Endodermal cell (in vitro differentiated cells): ENCODE measurements around the gene DGKE. TPM values are rescaled to one million over a fixed set of nuclear protein-coding genes. Genes with fewer than 3 reads are reported as not detected.

Experiments
- DNase-seq: peaks from one replicate; pipeline ENCODE4 v3.0.0-alpha.2; 2017
- H3K27ac ChIP-seq: 2 replicates; pipeline ENCODE4 v1.5.1; 2013; ENCODE audit warnings: mild to moderate bottlenecking, low read depth, low read length, moderate library complexity
- H3K27me3 ChIP-seq: 2 replicates; pipeline ENCODE4 v1.6.1; 2013; ENCODE audit warnings: mild to moderate bottlenecking, low read length, moderate library complexity; ENCODE audit not compliant: insufficient read depth, control insufficient read depth, poor library complexity, severe bottlenecking
- H3K36me3 ChIP-seq: 2 replicates; pipeline ENCODE4 v1.7.0; 2013; ENCODE audit warnings: mild to moderate bottlenecking, low read length, moderate library complexity; ENCODE audit not compliant: control insufficient read depth, insufficient read depth
- H3K4me1 ChIP-seq: one replicate; pipeline ENCODE4 v1.7.0; 2013; ENCODE audit warnings: low read length; ENCODE audit not compliant: control insufficient read depth, insufficient read depth
- H3K4me3 ChIP-seq: 2 replicates; pipeline ENCODE4 v1.5.1; 2013; ENCODE audit warnings: mild to moderate bottlenecking, low read length, moderate library complexity
- H3K9ac ChIP-seq: 2 replicates; pipeline ENCODE4 v1.6.1; 2013; ENCODE audit warnings: mild to moderate bottlenecking, low read length, moderate library complexity; ENCODE audit not compliant: poor library complexity, severe bottlenecking; ENCODE audit errors: extremely low read depth
- H3K9me3 ChIP-seq: 2 replicates; pipeline ENCODE4 v1.6.1; 2013; ENCODE audit warnings: mild to moderate bottlenecking, low read length, moderate library complexity; ENCODE audit not compliant: control insufficient read depth
- H3K27ac Mint-ChIP-seq: 2 replicates; pipeline ENCODE4 v1.8.0; 2020; ENCODE audit warnings: mixed read lengths
- H3K27me3 Mint-ChIP-seq: 2 replicates; pipeline ENCODE4 v1.8.0; 2021; ENCODE audit warnings: mild to moderate bottlenecking, mixed read lengths; ENCODE audit not compliant: insufficient read depth
- H3K36me3 Mint-ChIP-seq: 2 replicates; pipeline ENCODE4 v1.8.0; 2020; ENCODE audit warnings: low read depth, mixed read lengths
- H3K4me1 Mint-ChIP-seq: 2 replicates; pipeline ENCODE4 v1.8.0; 2020; ENCODE audit warnings: mixed read lengths
- H3K4me3 Mint-ChIP-seq: 2 replicates; pipeline ENCODE4 v1.8.0; 2020; ENCODE audit warnings: mild to moderate bottlenecking, moderate library complexity, mixed read lengths
- H3K9me3 Mint-ChIP-seq: 2 replicates; pipeline ENCODE4 v1.8.0; 2020; ENCODE audit warnings: mild to moderate bottlenecking, mixed read lengths
- CTCF ChIP-seq: fragments of 200-600 bp; sonication (generic); conservative IDR thresholded peaks from 2 replicates; pipeline ENCODE4 v1.5.0; 2021; ENCODE audit warnings: antibody characterized with exemption, mild to moderate bottlenecking
- WGBS, 2 experiments: methylation state at CpG; one replicate each; pipeline versions ENCODE4 v1.1.5 to v1.1.7; 2013; ENCODE audit warnings: missing lambda C conversion rate in 2 of 2, mixed read lengths in 1 of 2; ENCODE audit not compliant: insufficient coverage in 1 of 2, insufficient read length in 1 of 2; 5-methylcytosine and 5-hydroxymethylcytosine counted together
- total RNA-seq, 2 donors: library from RNA; stranded (reverse); fragmentation: NEBNext Ultra II Directional in 1 of 2; extraction: Animal tissue kit (Norgen Biotek cat#: 25700) in 1 of 2; gene quantifications; 2 replicates in 1 of 2; 3 replicates in 1 of 2; pipeline ENCODE4 v1.2.1, GENCODE V29; 2021

DGKE gene
- total RNA-seq, 2 donors from 2014 or later = 3.5 to 7.1 TPM

GRCh38 chr17:56886288-56886731 lies 52.4 kb downstream of the DGKE start:
- peaks cover 8% of the 10 kb centered on the region for H3K4me1 Mint-ChIP-seq
- H3K27ac ChIP-seq = no peak overlapping the region
- no peak overlapping the region for H3K4me3 Mint-ChIP-seq
- H3K36me3 ChIP-seq = no peaks in the 10 kb centered on the region
- H3K4me1 ChIP-seq = no peaks in the 10 kb centered on the region
- TF ChIP-seq CTCF = no peak
- H3K27me3 Mint-ChIP-seq = no peaks in the 10 kb centered on the region
- H3K9me3 ChIP-seq = peaks cover 28% of the 10 kb centered on the region
- H3K36me3 Mint-ChIP-seq = peaks cover 30% of the 10 kb centered on the region
- H3K4me3 ChIP-seq = no peak overlapping the region
- 96 to 100% methylated on average over 2 of the region's 2 CpGs for WGBS, 2 experiments
- no peak overlapping the region for H3K27ac Mint-ChIP-seq
- DNase-seq = no peak
- peaks cover 25% of the 10 kb centered on the region for H3K9me3 Mint-ChIP-seq
- H3K9ac ChIP-seq = no peak overlapping the region
- no peaks in the 10 kb centered on the region for H3K27me3 ChIP-seq

- DNase-seq = no peak
- Histone ChIP-seq H3K4me3 (no peak overlapping the region), H3K9ac (no peak overlapping the region), H3K27me3 (no peaks in the 10 kb centered on the region), H3K4me1 (no peaks in the 10 kb centered on the region), H3K9me3 (peaks cover 28% of the 10 kb centered on the region), H3K27ac (no peak overlapping the region), H3K36me3 (no peaks in the 10 kb centered on the region)
- H3K27me3 Mint-ChIP-seq = no peaks in the 10 kb centered on the region
- H3K9me3 Mint-ChIP-seq = peaks cover 25% of the 10 kb centered on the region
- H3K4me1 Mint-ChIP-seq = peaks cover 8% of the 10 kb centered on the region
- no peak for TF ChIP-seq CTCF
- H3K36me3 Mint-ChIP-seq = peaks cover 35% of the 10 kb centered on the region
- H3K27ac Mint-ChIP-seq = no peak overlapping the region
- H3K4me3 Mint-ChIP-seq = no peak overlapping the region
- WGBS, 2 experiments = 97% methylated on average over 5 of the region's 5 CpGs
Observed at GRCh38 chr17:56887105-56887504, 53.2 kb downstream of the DGKE start.

- Histone ChIP-seq H3K27me3 (no peaks in the 10 kb centered on the region), H3K9me3 (peaks cover 28% of the 10 kb centered on the region), H3K36me3 (no peaks in the 10 kb centered on the region), H3K9ac (no peak overlapping the region), H3K27ac (no peak overlapping the region), H3K4me1 (no peaks in the 10 kb centered on the region), H3K4me3 (no peak overlapping the region)
- no peak overlapping the region for H3K27ac Mint-ChIP-seq
- no peak for TF ChIP-seq CTCF
- peaks cover 41% of the 10 kb centered on the region for H3K36me3 Mint-ChIP-seq
- H3K9me3 Mint-ChIP-seq = peaks cover 25% of the 10 kb centered on the region
- DNase-seq = no peak
- H3K4me3 Mint-ChIP-seq = no peak overlapping the region
- no peaks in the 10 kb centered on the region for H3K27me3 Mint-ChIP-seq
- WGBS, 2 experiments = 93 to 100% methylated on average over 6 to 9 of the region's 9 CpGs
- H3K4me1 Mint-ChIP-seq = peaks cover 8% of the 10 kb centered on the region
Observed at GRCh38 chr17:56887552-56888467, 53.9 kb downstream of the DGKE start.
